Activated naive CD4-positive, alpha-beta T cell treated with anti-CD3 and anti-CD28 coated beads for 36 hours (primary cell): Measurements from ENCODE around the gene C7orf33. TPM values are rescaled to one million over a fixed set of nuclear protein-coding genes. Genes with fewer than 3 reads are reported as not detected.

Source experiments
- CTCF ChIA-PET: fragments of 350-600 bp; sonication (Branson Sonifier 250); formaldehyde crosslinking; loops from one replicate; lab custom pipeline; 2021; ENCODE audit warnings: antibody characterized with exemption; lab: Charles Lee
- DNase-seq: peaks from one replicate; pipeline ENCODE4 v3.0.0-alpha.2; 2020
- H3K27ac Mint-ChIP-seq: one replicate; pipeline ENCODE4 v1.8.0; 2021; ENCODE audit warnings: mild to moderate bottlenecking, mixed read lengths
- H3K27me3 Mint-ChIP-seq: one replicate; pipeline ENCODE4 v1.8.0; 2021; ENCODE audit warnings: low read depth, mixed read lengths
- H3K36me3 Mint-ChIP-seq: one replicate; pipeline ENCODE4 v1.8.0; 2021; ENCODE audit warnings: low read depth, mixed read lengths
- H3K4me1 Mint-ChIP-seq: one replicate; pipeline ENCODE4 v1.8.0; 2021; ENCODE audit warnings: low read depth, mixed read lengths
- H3K4me3 Mint-ChIP-seq: one replicate; pipeline ENCODE4 v1.8.0; 2021; ENCODE audit warnings: mild to moderate bottlenecking, moderate library complexity, mixed read lengths
- H3K9me3 Mint-ChIP-seq: one replicate; pipeline ENCODE4 v1.8.0; 2021; ENCODE audit warnings: mixed read lengths
- intact Hi-C: fragments of 100-400 bp; cut with micrococcal nuclease; formaldehyde crosslinking; loops from one replicate; pipeline ENCODE4 v1.15.1; 2023
- total RNA-seq, 2 experiments: library from RNA; stranded (reverse); gene quantifications; one replicate each; pipeline ENCODE4 v1.2.3, GENCODE V29; 2021

The C7orf33 gene
- total RNA-seq, 2 experiments from 2014 or later: not detected

GRCh38 chr7:148637094-148637493, 46.5 kb downstream of the C7orf33 start:
- no peaks in the 10 kb centered on the region for H3K36me3 Mint-ChIP-seq
- DNase-seq: no peak
- H3K4me1 Mint-ChIP-seq: peaks cover 14% of the 10 kb centered on the region
- no peaks in the 10 kb centered on the region for H3K27me3 Mint-ChIP-seq
- H3K4me3 Mint-ChIP-seq: no peak overlapping the region
- H3K9me3 Mint-ChIP-seq: peaks cover 5% of the 10 kb centered on the region
- CTCF ChIA-PET: no interaction called here
- H3K27ac Mint-ChIP-seq: no peak overlapping the region
- intact Hi-C loops: no loop called here

- no peaks in the 10 kb centered on the region for H3K4me1 Mint-ChIP-seq
- DNase-seq: no peak
- no peaks in the 10 kb centered on the region for H3K9me3 Mint-ChIP-seq
- H3K4me3 Mint-ChIP-seq: no peak overlapping the region
- H3K27ac Mint-ChIP-seq: no peak overlapping the region
- peaks cover 2% of the 10 kb centered on the region for H3K27me3 Mint-ChIP-seq
- no peaks in the 10 kb centered on the region for H3K36me3 Mint-ChIP-seq
- intact Hi-C loops: no loop called here
- CTCF ChIA-PET: interaction anchor here (0.7 to 1.0 kb wide), 2 partner anchors 17 to 70 kb away, joined by 3 read pairs; no protein-coding TSS in a partner anchor
Observed at GRCh38 chr7:148645898-148646297, 55.3 kb downstream of the C7orf33 start.

GRCh38 chr7:148650232-148650858, 59.8 kb downstream of the C7orf33 start:
- Mint-ChIP-seq H3K27me3 (peaks cover 2% of the 10 kb centered on the region), H3K9me3 (no peaks in the 10 kb centered on the region), H3K4me3 (no peak overlapping the region), H3K27ac (no peak overlapping the region), H3K4me1 (no peaks in the 10 kb centered on the region), H3K36me3 (no peaks in the 10 kb centered on the region)
- intact Hi-C loops: no loop called here
- CTCF ChIA-PET: no interaction called here
- DNase-seq: no peak

- H3K27ac Mint-ChIP-seq: no peak overlapping the region
- no peaks in the 10 kb centered on the region for H3K9me3 Mint-ChIP-seq
- no peak overlapping the region for H3K4me3 Mint-ChIP-seq
- intact Hi-C loops: no loop called here
- CTCF ChIA-PET: interaction anchor here (0.6 to 1.1 kb wide), 2 partner anchors 36 to 315 kb away, joined by 3 read pairs; no protein-coding TSS in a partner anchor
- peaks cover 2% of the 10 kb centered on the region for H3K27me3 Mint-ChIP-seq
- no peaks in the 10 kb centered on the region for H3K4me1 Mint-ChIP-seq
- no peak for DNase-seq
- H3K36me3 Mint-ChIP-seq: no peaks in the 10 kb centered on the region
Observed at GRCh38 chr7:148652773-148653172, 62.2 kb downstream of the C7orf33 start.

- no peaks in the 10 kb centered on the region for H3K4me1 Mint-ChIP-seq
- no peaks in the 10 kb centered on the region for H3K27me3 Mint-ChIP-seq
- H3K9me3 Mint-ChIP-seq: no peaks in the 10 kb centered on the region
- intact Hi-C loops: no loop called here
- H3K36me3 Mint-ChIP-seq: no peaks in the 10 kb centered on the region
- no peak overlapping the region for H3K27ac Mint-ChIP-seq
- CTCF ChIA-PET: interaction anchor here (0.6 kb wide), 1 partner anchor 83 kb away, joined by 3 read pairs; no protein-coding TSS in a partner anchor
- H3K4me3 Mint-ChIP-seq: no peak overlapping the region
- no peak for DNase-seq
Observed at GRCh38 chr7:148657929-148658328, 67.4 kb downstream of the C7orf33 start.

GRCh38 chr7:148661471-148661870, 70.9 kb downstream of the C7orf33 start:
- CTCF ChIA-PET: no interaction called here
- H3K4me3 Mint-ChIP-seq: no peak overlapping the region
- no peaks in the 10 kb centered on the region for H3K9me3 Mint-ChIP-seq
- H3K36me3 Mint-ChIP-seq: no peaks in the 10 kb centered on the region
- H3K27me3 Mint-ChIP-seq: no peaks in the 10 kb centered on the region
- H3K4me1 Mint-ChIP-seq: no peaks in the 10 kb centered on the region
- intact Hi-C loops: no loop called here
- H3K27ac Mint-ChIP-seq: no peak overlapping the region
- no peak for DNase-seq

- intact Hi-C loops: no loop called here
- no peaks in the 10 kb centered on the region for H3K27me3 Mint-ChIP-seq
- H3K36me3 Mint-ChIP-seq: no peaks in the 10 kb centered on the region
- no peak overlapping the region for H3K27ac Mint-ChIP-seq
- H3K9me3 Mint-ChIP-seq: no peaks in the 10 kb centered on the region
- no peaks in the 10 kb centered on the region for H3K4me1 Mint-ChIP-seq
- CTCF ChIA-PET: interaction anchor here (1.0 kb wide), 1 partner anchor 87 kb away, joined by 3 read pairs; no protein-coding TSS in a partner anchor
- H3K4me3 Mint-ChIP-seq: no peak overlapping the region
- DNase-seq: no peak
Observed at GRCh38 chr7:148662646-148663045, 72.1 kb downstream of the C7orf33 start.

GRCh38 chr7:148664324-148664723, 73.8 kb downstream of the C7orf33 start:
- Mint-ChIP-seq H3K4me3 (no peak overlapping the region), H3K9me3 (no peaks in the 10 kb centered on the region), H3K4me1 (no peaks in the 10 kb centered on the region), H3K36me3 (no peaks in the 10 kb centered on the region), H3K27me3 (no peaks in the 10 kb centered on the region), H3K27ac (no peak overlapping the region)
- CTCF ChIA-PET: no interaction called here
- intact Hi-C loops: no loop called here
- DNase-seq: no peak

GRCh38 chr7:148665221-148665620, 74.7 kb downstream of the C7orf33 start:
- Mint-ChIP-seq H3K36me3 (no peaks in the 10 kb centered on the region), H3K9me3 (no peaks in the 10 kb centered on the region), H3K27me3 (no peaks in the 10 kb centered on the region), H3K4me1 (no peaks in the 10 kb centered on the region), H3K4me3 (no peak overlapping the region), H3K27ac (no peak overlapping the region)
- intact Hi-C loops: no loop called here
- DNase-seq: no peak
- CTCF ChIA-PET: interaction anchor here (0.7 kb wide), 1 partner anchor 305 kb away, joined by 3 read pairs; no protein-coding TSS in a partner anchor

Other genes with a start within 250 kb of the C7orf33 start
- gene CUL1, start 108.1 kb downstream of the C7orf33 start, total RNA-seq: 10 to 100 TPM; 59.6 to 62.2 TPM